Memory B cell (primary cell): Measurements from ENCODE around the gene NLRP13.

Source experiments
- ATAC-seq: fragments of 150-1000 bp; cut with Tn5 transposase; 2 replicates; pipeline ENCODE4 v1.10.0; 2021; ENCODE audit warnings: low read depth, mild to moderate bottlenecking, moderate library complexity
- DNase-seq, 2 donors: peaks; one replicate each; pipeline ENCODE4 v3.0.0; 2022; ENCODE audit warnings: low spot score in 2 of 2
- H3K27ac Mint-ChIP-seq: one replicate; pipeline ENCODE4 v1.8.0; 2022; ENCODE audit warnings: mild to moderate bottlenecking, moderate library complexity, mixed read lengths
- H3K27me3 Mint-ChIP-seq: one replicate; pipeline ENCODE4 v1.8.0; 2022; ENCODE audit warnings: mixed read lengths
- H3K36me3 Mint-ChIP-seq: one replicate; pipeline ENCODE4 v1.8.0; 2022; ENCODE audit warnings: mild to moderate bottlenecking, mixed read lengths
- H3K4me1 Mint-ChIP-seq: one replicate; pipeline ENCODE4 v1.8.0; 2022; ENCODE audit warnings: mixed read lengths
- H3K4me3 Mint-ChIP-seq: one replicate; pipeline ENCODE4 v1.8.0; 2022; ENCODE audit warnings: mild to moderate bottlenecking, moderate library complexity, mixed read lengths
- H3K9me3 Mint-ChIP-seq: one replicate; pipeline ENCODE4 v1.8.0; 2022; ENCODE audit warnings: mixed read lengths

NLRP13 gene

DNA sequence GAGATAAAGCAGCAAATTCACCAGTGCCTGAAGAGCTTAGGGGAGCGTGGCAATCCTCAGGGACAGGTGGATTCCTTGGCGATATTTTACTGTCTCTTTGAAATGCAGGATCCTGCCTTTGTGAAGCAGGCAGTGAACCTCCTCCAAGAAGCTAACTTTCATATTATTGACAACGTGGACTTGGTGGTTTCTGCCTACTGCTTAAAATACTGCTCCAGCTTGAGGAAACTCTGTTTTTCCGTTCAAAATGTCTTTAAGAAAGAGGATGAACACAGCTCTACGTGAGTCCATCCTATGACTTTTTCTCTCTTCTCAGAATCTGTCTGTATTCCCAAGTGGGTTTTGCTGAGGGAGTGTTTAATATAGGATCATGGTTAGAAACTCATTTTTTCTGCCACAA is 73.2 kb downstream of the NLRP13 start:
- DNase-seq (no peak), ATAC-seq (no peak)
- Mint-ChIP-seq H3K4me1 (peaks cover 11% of the 10 kb centered on the region), H3K27ac (no peak overlapping the region), H3K36me3 (no peaks in the 10 kb centered on the region), H3K9me3 (no peaks in the 10 kb centered on the region), H3K4me3 (no peak overlapping the region), H3K27me3 (peaks cover 3% of the 10 kb centered on the region)

DNA sequence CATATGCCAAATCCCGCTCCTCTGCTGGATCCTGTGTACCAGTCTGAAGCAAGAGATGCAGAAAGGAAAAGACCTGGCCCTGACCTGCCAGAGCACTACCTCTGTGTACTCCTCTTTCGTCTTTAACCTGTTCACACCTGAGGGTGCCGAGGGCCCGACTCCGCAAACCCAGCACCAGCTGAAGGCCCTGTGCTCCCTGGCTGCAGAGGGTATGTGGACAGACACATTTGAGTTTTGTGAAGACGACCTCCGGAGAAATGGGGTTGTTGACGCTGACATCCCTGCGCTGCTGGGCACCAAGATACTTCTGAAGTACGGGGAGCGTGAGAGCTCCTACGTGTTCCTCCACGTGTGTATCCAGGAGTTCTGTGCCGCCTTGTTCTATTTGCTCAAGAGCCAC is 73.7 kb downstream of the NLRP13 start:
- no peak for DNase-seq
- Mint-ChIP-seq H3K4me3 (no peak overlapping the region), H3K36me3 (peaks cover 2% of the 10 kb centered on the region), H3K4me1 (peaks cover 14% of the 10 kb centered on the region), H3K27ac (no peak overlapping the region), H3K27me3 (peaks cover 3% of the 10 kb centered on the region), H3K9me3 (peaks cover 3% of the 10 kb centered on the region)
- no peak for ATAC-seq

DNA sequence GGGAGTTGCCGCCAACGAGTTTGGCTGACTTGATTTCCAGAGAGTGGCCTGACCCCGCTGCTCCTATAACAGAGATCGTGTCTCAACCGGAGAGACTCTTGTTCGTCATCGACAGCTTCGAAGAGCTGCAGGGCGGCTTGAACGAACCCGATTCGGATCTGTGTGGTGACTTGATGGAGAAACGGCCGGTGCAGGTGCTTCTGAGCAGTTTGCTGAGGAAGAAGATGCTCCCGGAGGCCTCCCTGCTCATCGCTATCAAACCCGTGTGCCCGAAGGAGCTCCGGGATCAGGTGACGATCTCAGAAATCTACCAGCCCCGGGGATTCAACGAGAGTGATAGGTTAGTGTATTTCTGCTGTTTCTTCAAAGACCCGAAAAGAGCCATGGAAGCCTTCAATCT is 74.2 kb downstream of the NLRP13 start:
- no peak for ATAC-seq
- Mint-ChIP-seq H3K27ac (no peak overlapping the region), H3K4me3 (no peak overlapping the region), H3K4me1 (peaks cover 14% of the 10 kb centered on the region), H3K9me3 (peaks cover 3% of the 10 kb centered on the region), H3K36me3 (peaks cover 2% of the 10 kb centered on the region), H3K27me3 (peaks cover 1% of the 10 kb centered on the region)
- DNase-seq = no peak

DNA sequence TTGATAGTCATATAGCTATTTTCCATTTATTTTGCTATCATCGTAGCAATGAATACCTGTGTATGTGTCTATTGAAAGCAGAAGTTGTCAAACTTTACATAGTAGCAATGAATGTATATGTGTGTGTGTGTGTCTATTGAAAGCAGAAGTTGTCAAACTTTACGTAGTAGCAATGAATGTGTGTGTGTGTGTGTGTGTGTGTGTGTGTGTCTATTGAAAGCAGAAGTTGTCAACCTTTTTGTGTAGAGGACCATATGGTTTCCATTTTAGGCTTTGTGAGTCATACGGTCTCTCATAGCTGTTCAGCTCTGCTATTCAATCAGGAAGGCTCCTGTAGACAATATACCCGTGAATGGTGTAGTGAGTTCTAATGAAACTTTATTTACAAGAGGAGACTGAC is 75.0 kb downstream of the NLRP13 start:
- DNase-seq (no peak), ATAC-seq (peak; percentile 75)
- Mint-ChIP-seq H3K36me3 (peaks cover 2% of the 10 kb centered on the region), H3K4me1 (peaks cover 14% of the 10 kb centered on the region), H3K27me3 (peaks cover 1% of the 10 kb centered on the region), H3K27ac (peak overlapping the region; percentile 3), H3K4me3 (no peak overlapping the region), H3K9me3 (peaks cover 3% of the 10 kb centered on the region)

GRCh38 chr19:55855160-55855559 is 77.0 kb downstream of the NLRP13 start:
- Mint-ChIP-seq H3K9me3 (peaks cover 3% of the 10 kb centered on the region), H3K4me1 (peaks cover 14% of the 10 kb centered on the region), H3K27me3 (peaks cover 1% of the 10 kb centered on the region), H3K4me3 (peak overlapping the region; percentile 4), H3K27ac (peak overlapping the region; percentile 8), H3K36me3 (peaks cover 2% of the 10 kb centered on the region)
- no peak for DNase-seq
- no peak for ATAC-seq
